ENCODE data around the gene HYLS1. TPM values are rescaled to one million over a fixed set of nuclear protein-coding genes. Genes with fewer than 3 reads are reported as not detected.

The HYLS1 gene
- total RNA-seq, 1 experiment from 2014 or later = 8.6 TPM

DNA sequence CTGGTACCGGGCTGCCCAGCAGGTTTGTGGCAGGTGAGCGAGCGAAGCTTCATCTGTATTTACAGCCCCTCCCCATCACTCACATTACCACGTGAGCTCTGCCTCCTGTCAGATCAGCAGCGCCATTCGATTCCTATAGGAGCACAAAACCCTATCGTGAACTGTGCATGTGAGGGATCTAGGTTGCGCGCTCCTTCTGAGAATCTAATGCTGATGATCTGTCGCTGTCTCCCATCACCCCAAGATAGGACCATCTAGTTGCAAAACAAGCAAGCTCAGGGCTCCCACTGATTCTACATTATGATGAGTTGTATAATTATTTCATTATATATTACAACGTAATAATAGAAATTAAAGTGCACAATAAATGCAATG, 42.6 kb downstream of the HYLS1 start:
- no peak for DNase-seq
- no peak overlapping the region for H2BK15ac ChIP-seq (ENCODE audit: low read depth, low read length)
- H2BK20ac ChIP-seq (ENCODE audit: low read depth, low read length, poor library complexity, severe bottlenecking) = no peak overlapping the region
- H3K27me3 ChIP-seq (ENCODE audit: insufficient read depth, low read length) = no peaks in the 10 kb centered on the region
- no peak overlapping the region for H3K27ac Mint-ChIP-seq
- H4K20me1 ChIP-seq (ENCODE audit: control insufficient read depth, insufficient read depth, insufficient read length) = no peaks in the 10 kb centered on the region
- no peaks in the 10 kb centered on the region for H3K9me3 ChIP-seq (ENCODE audit: control insufficient read depth, low read depth, low read length)
- H3K27me3 Mint-ChIP-seq (ENCODE audit: low read depth) = peaks cover 10% of the 10 kb centered on the region
- no peak overlapping the region for H2BK120ac ChIP-seq (ENCODE audit: low read depth, low read length, poor library complexity, severe bottlenecking)
- WGBS (ENCODE audit: extremely low coverage, insufficient read length, low lambda C conversion rate) = no CpG with 5 or more reads among the region's 11 CpGs
- no peak overlapping the region for H3K56ac ChIP-seq (ENCODE audit: insufficient read length, low read depth, low read length)
- H3K4me1 ChIP-seq (ENCODE audit: insufficient read depth, low read length) = peaks cover 6% of the 10 kb centered on the region; the same call in 1 of the 2 replicates
- no peak overlapping the region for H3K4ac ChIP-seq (ENCODE audit: low read depth, low read length)
- no peaks in the 10 kb centered on the region for H3K79me2 ChIP-seq (ENCODE audit: insufficient read depth, low read length)
- H3K18ac ChIP-seq (ENCODE audit: insufficient read length, low read depth, low read length) = no peak overlapping the region
- H3K23me2 ChIP-seq (ENCODE audit: insufficient read length, low read depth, low read length, poor library complexity, severe bottlenecking) = no peaks in the 10 kb centered on the region
- no peak overlapping the region for H3K27ac ChIP-seq (ENCODE audit: insufficient read length, low read depth, low read length)
- no peak overlapping the region for H2AK5ac ChIP-seq (ENCODE audit: insufficient read length, low read length)
- H3K4me3 Mint-ChIP-seq = no peak overlapping the region
- H3K36me3 Mint-ChIP-seq (ENCODE audit: insufficient read depth in 1 of 3, low read depth in 3 of 3) = no peaks in the 10 kb centered on the region
- no peak overlapping the region for H3T11ph ChIP-seq (ENCODE audit: low read length)
- H3K4me2 ChIP-seq (ENCODE audit: insufficient read depth, insufficient read length, low read length) = no peak overlapping the region
- H2BK5ac ChIP-seq (ENCODE audit: insufficient read length, low read length) = no peak overlapping the region
- H4K5ac ChIP-seq (ENCODE audit: insufficient read length, low read depth, low read length) = no peak overlapping the region
- TF ChIP-seq CTCF (conservative IDR thresholded peaks at IDR 0.05) = no peak
- H2AFZ ChIP-seq (ENCODE audit: low read length) = no peak overlapping the region
- H3K4me1 Mint-ChIP-seq = peaks cover 31 to 46% of the 10 kb centered on the region in 2 experiments
- H3K9ac ChIP-seq (ENCODE audit: extremely low read depth, insufficient read length, low read length) = no peak overlapping the region
- no peaks in the 10 kb centered on the region; a peak in 1 of 5 replicates for H3K9me3 Mint-ChIP-seq
- H3K14ac ChIP-seq (ENCODE audit: insufficient read depth, low read length) = no peak overlapping the region
- no peak overlapping the region for H3K23ac ChIP-seq (ENCODE audit: insufficient read length, low read depth, low read length)
- H4K8ac ChIP-seq (replicated peaks; ENCODE audit: insufficient read length, low read depth, low read length) = no peak overlapping the region
- no peaks in the 10 kb centered on the region for H3K79me1 ChIP-seq (ENCODE audit: insufficient read depth, low read depth, low read length, poor library complexity, severe bottlenecking)
- H2BK12ac ChIP-seq (ENCODE audit: insufficient read length, low read depth, low read length) = no peak overlapping the region
- no peak overlapping the region for H4K91ac ChIP-seq (ENCODE audit: insufficient read length, low read depth, low read length)

Measured in H9 (cell line).